HG02884 (cell line): ENCODE measurements around the gene EML6.

Experiments
- ATAC-seq: cut with Tn5 transposase; IDR thresholded peaks from one replicate; pipeline ENCODE4 v1.9.1; 2021; ENCODE audit warnings: mild to moderate bottlenecking, moderate library complexity; ENCODE audit not compliant: unreplicated experiment

The EML6 gene

DNA sequence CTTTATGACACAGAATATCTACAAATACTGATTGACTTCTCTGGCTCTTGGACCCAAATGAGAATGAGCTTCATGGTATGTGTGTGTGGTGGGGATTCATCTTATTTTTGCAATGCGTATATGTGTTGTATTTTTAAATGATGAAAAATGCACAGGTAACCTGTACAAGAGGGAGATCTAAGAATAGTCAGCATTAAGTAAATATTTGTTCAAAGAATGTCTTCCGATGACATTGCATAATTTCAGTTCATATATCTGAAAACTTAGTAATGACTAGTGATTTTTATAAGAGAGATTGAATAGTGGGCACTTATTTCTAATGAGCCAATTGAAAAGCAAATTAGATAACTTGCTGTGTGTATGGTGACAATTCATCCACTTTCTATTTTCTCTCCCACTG, 66.4 kb downstream of the EML6 start:
- no peak for ATAC-seq

DNA sequence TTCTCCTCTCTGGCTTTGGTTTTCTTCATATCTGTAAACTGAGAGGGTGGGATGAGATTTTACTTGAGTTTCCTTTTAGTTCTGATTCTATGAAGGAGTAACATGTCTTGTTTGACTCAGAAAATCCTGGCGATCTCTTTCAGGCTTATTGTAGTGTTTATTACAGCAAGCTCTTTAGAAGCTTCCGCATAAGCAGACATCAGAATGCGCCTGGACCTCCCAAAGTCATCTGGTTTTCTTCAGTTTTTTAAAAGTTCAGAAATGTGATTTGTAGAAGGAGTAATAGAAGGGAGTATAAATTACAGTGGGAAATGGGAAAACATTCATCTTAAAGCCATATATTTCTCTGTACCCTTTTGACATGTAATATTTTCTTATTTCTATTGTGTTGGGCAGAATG, 68.4 kb downstream of the EML6 start:
- ATAC-seq = no peak

DNA sequence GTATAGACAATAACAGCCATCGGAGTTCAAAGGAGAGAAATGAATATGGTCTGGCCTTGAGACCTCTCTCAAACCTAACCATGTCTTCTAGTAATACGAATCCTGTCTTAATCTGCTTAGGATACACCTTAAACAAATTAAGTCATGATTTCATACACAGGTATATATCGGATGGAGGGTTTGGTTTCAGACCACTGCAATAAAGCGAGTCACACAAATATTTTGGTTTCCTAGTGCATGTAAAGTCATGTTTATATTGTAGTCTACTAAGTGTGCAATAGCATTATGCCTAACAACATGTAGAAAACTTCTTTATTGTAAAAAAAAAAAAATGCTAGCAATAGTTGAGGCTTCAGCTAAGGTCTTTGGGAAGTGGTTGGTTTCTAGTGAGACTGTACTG, 73.8 kb downstream of the EML6 start:
- ATAC-seq = no peak

DNA sequence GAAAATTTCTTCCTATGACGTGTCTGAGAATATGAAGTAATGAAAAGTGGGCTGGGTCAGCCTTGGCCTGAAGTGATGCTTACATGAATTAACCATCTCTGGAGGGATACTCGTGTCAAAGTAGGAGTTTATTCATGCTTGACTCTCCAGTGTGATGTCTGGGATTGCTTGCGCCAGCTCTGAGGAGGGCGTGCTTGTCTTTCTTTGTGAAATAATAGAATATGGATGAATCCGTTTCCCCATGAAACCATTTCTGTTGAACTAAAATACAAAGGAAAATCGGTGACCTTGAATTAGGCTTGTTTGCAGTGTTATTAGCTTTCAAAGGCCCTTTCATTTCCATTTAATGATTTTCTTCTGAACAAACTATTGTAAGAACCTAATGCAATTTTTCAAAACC, 77.9 kb downstream of the EML6 start:
- no peak for ATAC-seq

DNA sequence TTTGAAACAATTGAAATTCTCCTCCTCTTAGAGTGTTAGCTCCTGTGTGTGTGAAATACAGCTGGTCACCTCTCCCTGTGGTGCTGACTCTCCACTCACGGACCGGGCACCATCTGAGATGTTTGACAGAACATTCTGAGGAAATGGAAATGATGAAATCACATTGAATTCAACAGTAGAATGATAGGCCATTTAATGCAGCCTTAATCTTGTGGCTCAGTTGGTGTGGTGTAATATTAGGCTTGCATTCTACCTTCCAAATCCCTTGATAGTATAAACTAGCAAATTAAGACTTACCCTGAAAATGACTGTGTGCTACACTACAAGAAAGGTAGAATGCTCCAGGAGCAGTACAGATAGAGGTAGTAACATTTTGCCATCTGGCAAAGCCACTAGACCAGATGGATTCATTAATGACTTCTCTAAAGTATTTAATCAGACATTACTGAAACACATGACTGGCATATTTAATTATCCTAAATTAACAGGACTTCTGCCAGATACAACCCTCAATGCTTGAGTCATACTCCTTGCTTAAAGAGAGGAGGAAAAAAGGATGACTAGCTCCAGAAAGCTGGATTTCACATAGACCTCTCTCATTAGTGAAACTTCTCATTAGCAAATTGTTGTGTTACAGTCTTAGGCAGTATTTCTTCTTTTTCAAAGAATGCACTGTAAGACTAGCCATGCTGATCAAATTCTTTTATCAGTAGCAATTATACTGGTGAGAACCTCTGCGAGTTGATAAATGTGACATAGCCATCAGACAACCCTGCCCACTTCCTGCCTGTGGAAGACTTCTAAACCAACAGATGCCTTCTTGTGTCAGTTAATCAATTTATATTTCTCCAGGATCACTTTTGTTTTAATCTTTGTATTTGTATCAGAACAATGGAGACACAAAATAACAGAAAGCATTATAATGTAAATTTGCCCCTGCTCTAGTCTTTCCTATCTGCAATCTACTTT, 80.6 kb downstream of the EML6 start:
- no peak for ATAC-seq

DNA sequence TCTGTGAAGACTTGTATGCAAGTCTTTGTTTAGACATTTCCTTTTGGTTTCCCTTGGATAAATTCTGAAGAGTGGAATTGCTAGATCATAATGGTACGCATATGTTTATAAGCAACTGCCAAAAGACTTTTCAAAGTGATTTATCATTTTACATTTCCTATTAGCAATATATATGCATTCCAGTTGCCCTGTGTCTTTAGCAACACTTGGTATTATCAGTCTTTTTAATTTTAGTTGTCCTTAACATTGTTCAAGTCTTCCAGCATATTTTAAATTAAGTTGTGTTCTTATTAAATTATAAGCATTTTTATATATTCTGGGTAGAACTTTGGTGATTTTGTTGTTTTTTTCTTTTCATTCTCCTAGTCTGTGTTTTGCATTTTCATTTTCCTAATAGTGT, 81.8 kb downstream of the EML6 start:
- ATAC-seq = no peak

DNA sequence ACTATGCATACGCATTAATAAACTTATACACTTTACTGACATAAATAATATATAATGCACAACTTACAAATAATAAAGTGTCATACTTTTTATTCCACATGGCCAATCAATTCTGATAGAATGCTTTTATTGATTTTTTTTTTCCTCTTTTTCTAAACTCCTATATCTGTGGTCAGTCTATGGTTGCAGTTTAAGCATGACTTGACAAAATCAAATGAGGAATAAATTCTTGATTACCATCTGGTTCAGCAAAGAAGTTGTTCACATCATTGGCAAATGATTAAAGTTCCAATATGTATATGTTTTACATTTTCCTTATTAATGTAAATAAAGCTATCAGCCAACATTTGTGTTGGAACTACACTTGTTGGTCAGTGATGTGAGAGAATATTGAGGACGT, 83.5 kb downstream of the EML6 start:
- no peak for ATAC-seq

DNA sequence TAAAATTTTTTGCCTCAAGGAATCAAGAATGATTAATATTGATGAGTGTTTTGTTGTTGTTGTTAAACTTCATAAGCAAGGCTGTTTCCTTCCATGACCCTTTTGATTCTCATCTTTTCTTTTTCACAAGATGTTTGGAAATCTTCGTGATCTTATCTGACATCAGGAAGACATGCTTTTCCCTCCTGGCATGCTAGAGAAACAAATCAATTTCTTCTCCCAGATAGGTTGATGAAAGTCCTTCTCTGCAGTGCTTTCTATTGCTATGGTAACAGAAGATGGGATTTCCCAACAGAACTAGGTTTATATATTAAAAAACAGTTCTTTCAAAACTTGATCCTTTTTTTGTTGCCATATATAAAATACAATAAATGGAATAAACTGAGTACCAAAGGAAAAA, 85.2 kb downstream of the EML6 start:
- ATAC-seq = no peak

DNA sequence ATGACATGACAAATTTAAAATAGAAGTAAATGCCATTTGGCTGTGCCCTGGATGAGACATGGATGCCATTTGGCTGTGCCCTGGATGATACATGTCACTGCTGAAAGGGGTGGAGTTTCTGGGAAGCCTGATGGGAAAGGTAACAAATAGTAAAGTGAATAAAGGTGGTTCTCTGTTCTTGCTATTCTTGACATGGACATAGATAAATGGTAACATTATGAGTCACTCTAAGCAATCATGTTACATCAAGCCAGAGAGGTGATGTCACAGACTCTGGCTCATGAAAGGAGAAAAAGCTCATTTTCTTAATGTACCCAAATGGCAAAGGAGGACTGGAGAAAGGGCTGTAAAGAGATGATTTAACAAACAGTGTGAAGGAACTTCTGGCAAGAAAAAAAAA, 86.4 kb downstream of the EML6 start:
- no peak for ATAC-seq

DNA sequence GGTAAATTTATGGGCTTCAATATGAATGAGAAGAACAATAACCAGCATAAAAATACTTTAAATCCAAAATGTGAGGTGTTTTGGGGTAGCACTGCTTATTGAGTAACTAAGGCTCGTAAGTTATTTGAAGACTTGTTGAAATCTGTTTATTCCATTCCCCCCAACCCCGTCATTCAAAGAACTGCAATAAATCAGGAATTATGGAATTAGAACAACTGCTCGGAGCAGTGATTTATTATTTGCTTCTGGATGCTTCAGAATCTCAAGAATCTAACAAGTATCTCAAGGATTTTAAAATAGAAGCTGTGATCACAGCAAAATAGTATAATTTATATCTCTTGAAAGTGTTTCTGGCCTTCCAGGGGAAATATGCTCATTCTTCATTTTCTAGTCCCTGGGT, 86.8 kb downstream of the EML6 start:
- no peak for ATAC-seq

DNA sequence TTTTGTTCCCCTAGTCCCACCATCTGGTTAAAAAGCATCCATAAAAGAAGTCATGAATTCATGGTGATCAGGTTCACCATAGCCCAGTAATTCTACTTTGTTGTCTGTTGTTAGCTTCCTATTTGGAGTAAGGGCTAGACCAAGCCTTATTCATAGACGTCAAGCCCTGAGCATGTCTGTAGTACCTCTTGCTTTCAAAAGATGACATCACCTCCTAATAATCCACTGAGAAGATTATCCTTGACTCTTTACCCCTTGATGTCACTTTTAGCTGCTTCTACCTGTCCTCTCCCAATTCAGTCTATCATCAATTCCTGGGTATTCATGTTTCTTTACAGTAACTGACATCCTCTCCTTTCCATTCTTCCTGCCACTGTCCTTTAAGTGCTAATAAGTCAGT, 90.1 kb downstream of the EML6 start:
- no peak for ATAC-seq

DNA sequence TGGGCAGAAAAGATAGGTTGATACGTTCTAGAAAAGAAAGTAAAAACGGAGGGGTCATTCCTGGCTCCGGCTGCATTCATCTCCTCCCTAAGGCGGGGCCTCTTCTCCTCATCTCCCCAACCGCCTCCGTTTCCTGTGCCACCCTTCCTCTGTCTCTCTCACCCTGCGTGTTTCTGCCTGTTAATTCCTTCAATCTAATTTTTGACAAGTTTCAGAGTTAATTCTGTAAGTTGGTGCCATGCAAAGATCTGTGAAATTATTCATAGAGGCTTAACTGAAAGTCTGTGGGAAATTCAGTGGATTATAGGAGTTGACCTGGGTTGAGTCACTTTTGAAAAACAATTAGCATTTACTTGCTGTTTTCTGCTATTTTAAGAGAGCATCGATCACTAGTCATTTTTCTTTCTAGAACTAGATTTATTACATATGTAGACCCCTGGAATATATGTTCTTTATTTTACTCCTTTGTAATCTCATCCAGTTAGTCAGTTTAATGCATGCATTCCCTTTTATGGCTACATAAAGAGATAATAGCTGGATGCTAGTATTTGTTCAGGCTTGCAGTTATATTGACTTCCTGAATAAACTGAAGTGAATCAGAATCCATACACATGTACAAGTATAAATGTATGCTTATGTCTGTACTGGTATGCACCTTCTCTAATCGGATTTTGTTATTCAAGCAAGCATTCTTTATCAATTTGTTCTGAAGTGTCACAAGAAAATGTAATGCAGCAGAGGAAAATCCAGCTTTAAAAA, 91.1 kb downstream of the EML6 start:
- ATAC-seq = no peak

DNA sequence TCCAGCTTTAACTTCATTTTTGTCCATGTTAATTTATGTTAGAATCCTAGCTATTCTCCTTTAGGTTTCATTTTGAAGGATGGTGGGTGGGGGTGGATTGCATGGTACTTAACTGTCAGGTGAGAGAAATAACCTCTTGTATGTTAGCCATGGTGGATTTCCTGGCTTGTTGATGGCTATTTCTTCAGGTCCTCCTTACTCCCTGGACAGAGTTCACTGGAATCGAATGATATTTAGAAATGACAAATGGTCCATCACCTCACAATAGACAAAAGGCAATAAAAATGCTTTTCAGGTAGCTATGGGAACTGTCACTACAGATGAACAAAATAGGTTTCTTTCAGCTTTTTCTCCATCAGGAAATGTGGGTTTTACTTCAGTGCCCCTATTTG, 91.7 kb downstream of the EML6 start:
- no peak for ATAC-seq

DNA sequence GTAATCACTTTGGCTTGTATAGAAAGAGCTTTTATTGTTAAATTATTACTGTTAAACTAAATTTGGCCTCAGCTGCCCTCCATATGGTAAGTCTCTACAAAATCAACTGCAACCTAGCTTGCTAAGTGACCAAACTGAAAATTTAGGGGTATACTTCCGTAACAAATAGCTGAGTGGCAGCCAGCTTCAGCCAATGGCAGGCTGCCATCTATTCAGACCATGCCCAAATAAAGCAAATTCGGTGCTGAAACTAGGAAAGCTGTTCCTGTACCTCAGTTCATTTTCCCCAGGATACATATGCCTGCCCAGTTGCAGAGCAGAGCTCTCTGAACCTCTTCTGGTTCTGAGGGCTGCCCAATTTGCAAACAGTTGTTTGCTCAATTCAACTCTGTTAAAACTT, 94.8 kb downstream of the EML6 start:
- ATAC-seq = no peak

DNA sequence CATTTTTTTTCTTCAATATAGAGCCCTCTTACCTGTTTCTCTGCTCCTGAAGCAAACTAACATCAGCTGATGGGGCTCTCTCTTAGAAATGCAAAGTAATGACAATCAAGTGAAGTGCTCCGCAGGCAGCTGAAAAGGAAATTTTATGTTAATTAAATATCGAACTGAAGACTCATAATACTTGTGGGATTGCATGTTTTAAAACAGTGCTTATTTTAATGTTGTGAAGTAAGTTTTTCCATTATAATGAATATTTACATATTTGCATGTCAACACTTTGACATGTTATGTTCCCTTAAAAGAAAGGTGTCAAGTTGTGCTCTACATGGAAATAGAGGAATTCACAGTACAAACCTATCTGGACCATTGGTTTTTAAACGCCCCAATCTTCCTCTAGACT, 97.1 kb downstream of the EML6 start:
- ATAC-seq = no peak

DNA sequence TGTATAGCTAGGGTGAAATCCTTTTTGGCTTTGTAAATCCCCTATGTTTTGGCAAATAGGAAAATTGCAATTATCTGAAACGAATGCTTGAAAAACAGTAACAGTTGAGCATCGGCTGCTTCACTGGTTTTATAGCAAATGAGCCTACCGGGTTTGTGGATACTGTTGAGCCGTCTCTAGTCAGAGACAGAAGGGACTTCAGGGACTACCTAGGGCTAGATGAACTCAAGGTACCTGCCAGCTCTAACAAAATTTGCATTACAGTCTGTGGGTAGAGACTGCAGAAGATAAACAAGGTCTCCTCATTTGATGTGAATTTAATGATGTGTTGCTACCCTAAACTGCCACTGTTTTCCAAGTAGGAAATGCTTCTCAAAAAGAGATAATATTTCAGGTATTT, 101.1 kb downstream of the EML6 start:
- no peak for ATAC-seq

DNA sequence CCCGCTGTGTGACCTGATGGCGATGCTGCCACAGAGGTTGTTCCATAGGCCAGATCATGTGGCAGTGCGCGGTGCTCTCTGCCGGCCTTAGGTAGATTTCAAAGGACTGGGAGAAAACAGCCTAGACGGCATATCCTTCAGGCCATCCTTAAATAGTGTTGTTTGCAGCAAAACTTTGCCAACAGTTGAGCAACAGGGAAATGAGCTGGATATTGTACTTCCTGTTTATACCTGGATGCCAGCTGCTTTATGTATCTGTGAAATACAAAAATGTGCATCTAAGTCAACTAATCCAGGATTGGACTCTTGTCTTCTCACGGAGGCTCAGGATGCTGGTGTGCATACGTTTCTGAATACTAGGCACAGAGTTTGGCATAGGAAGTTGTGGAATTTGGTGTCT, 107.1 kb downstream of the EML6 start:
- ATAC-seq = no peak

DNA sequence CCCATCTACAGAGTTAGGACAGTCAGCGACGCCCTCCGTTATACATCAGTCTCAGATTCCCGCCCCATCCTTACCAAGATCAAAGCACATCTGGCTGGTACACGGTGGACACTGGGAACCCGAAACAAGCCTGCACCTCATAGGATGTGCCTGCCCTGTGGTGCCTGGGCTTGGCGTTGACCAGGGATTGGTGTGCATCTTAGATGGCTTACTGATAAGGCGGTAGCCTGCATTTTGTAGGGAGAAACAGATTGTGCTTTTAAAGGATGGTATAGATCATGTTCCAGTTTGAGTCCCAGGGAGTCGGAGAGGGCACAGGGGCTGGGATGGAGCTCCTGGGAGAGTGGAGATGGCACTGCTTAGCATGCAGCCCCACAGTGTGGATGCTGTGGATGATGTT, 108.0 kb downstream of the EML6 start:
- ATAC-seq = no peak

DNA sequence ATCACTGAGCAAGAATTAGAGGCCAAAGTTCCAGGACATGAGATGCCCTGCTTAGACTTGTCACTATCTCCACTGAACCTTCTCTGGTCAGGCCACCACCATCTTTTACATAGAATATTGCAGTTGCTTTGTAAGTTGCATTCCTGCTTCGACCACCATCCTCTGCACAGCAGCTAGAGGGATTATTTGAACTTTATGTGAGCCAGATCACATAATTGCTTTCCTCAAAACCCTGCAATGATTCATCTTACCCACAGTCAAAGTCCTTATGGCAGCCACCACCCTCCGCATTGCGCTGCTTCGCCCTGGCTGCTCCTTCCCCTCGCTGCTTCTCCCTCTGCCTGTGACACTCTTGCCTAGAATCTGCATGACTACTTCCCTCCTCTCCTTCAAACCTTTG, 111.3 kb downstream of the EML6 start:
- no peak for ATAC-seq

DNA sequence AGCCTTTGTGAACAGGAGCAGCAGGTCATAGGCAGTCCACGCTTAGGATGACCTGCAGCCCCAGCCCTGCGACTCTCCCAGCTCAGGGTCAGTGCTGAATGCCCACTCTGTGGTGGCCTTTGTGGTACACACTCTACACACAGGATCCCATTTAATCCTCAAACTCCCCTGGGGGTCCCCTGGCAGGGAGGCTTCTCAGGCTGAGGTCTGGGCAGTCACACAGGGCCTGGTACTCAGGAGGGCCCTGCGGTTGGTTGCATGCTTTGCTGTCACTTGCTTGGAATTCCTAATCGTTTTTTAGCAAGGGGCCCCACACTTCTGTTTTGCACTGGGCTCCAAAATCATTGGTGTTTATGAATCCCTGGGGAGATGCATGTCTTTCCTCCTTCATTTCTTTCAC, 113.0 kb downstream of the EML6 start:
- ATAC-seq = no peak

DNA sequence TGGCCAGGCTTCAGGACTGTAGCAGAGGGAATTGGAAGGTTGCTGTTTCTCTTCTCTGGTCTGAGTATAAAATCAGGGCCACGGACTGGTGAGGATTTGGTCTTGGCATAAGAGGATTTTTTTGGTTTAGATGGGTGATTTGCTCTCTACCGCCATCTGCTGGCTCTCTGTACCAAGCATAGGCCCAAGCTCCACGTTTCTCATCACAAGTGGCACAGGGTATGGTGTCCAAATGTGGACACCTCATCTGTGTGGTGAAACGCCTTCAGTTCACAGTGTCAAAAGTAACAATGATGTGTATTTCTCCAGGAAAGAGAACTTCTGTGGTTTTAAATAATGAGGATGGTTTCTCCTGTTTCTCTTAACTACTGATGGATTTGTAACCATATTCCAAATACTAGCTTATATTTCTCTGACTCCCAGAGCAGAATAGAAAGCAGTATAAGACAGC, 115.1 kb downstream of the EML6 start:
- ATAC-seq = no peak
